SK-N-SH (cell line): ENCODE measurements around the gene BARX1. TPM values are rescaled to one million over a fixed set of nuclear protein-coding genes. Genes with fewer than 3 reads are reported as not detected.
A peak's percentile ranks its signal among the peaks of the same experiment; 100 is the strongest.

Experiments used
- CTCF ChIA-PET: fragments of 300-600, 350-600 bp; formaldehyde crosslinking; extraction: SDS; loops from one replicate; lab custom pipeline; 2021; lab: Yijun Ruan, JAX
- POLR2A ChIA-PET: fragments of 350-600 bp; sonication (Branson Sonifier 250); formaldehyde crosslinking; extraction: SDS; loops from one replicate; lab custom pipeline; 2020; ENCODE audit warnings: antibody characterized with exemption, inconsistent platforms; lab: Yijun Ruan, JAX
- DNase-seq: peaks from one replicate; pipeline ENCODE4 v3.0.0; 2012
- H2AFZ ChIP-seq: fragments of 200-600 bp; sonication (generic); 2 replicates; pipeline ENCODE4 v1.8.1; 2016; ENCODE audit warnings: antibody characterized with exemption, mild to moderate bottlenecking, low read depth
- H3F3A ChIP-seq: fragments of 200-600 bp; sonication (generic); replicated peaks from 2 replicates; pipeline ENCODE3; 2016; ENCODE audit warnings: antibody characterized with exemption, mild to moderate bottlenecking; ENCODE audit not compliant: insufficient read depth
- H3K27ac ChIP-seq, 2 experiments: fragments of 200-500 bp in 1 of 2; fragments of 200-600 bp in 1 of 2; sonication (Bioruptor generic) in 1 of 2; sonication (generic), shearing (Covaris generic) in 1 of 2; 2 replicates each; pipeline versions ENCODE4 v1.5.1 to v1.6.1; 2014 to 2016; ENCODE audit warnings: low read depth in 2 of 2, inconsistent platforms in 1 of 2, low read length in 1 of 2, mild to moderate bottlenecking in 1 of 2, mixed read lengths in 1 of 2
- H3K27me3 ChIP-seq: fragments of 200-600 bp; sonication (generic), shearing (Covaris generic); 2 replicates; pipeline ENCODE4 v1.6.1; 2016; ENCODE audit warnings: mixed run types; ENCODE audit not compliant: insufficient read depth
- H3K36me3 ChIP-seq, 2 experiments: fragments of 200-500 bp in 1 of 2; fragments of 200-600 bp in 1 of 2; sonication (Bioruptor generic) in 1 of 2; sonication (generic) in 1 of 2; replicated peaks in 1 of 2; 2 replicates each; pipeline versions ENCODE3 to v1.5.1; 2014 to 2016; ENCODE audit warnings: low read length in 1 of 2, mild to moderate bottlenecking in 1 of 2; ENCODE audit not compliant: insufficient read depth in 2 of 2, control insufficient read depth in 1 of 2
- H3K4me1 ChIP-seq, 2 experiments: fragments of 200-500 bp in 1 of 2; fragments of 200-600 bp in 1 of 2; sonication (Bioruptor generic) in 1 of 2; sonication (generic), shearing (Covaris generic) in 1 of 2; 2 replicates each; pipeline versions ENCODE4 v1.5.1 to v1.6.1; 2014 to 2016; ENCODE audit warnings: low read depth in 1 of 2, low read length in 1 of 2, mixed run types in 1 of 2; ENCODE audit not compliant: insufficient read depth in 2 of 2, control insufficient read depth in 1 of 2
- H3K4me2 ChIP-seq: fragments of 200-600 bp; sonication (generic), shearing (Covaris generic); 2 replicates; pipeline ENCODE4 v1.6.1; 2017; ENCODE audit warnings: mixed run types
- H3K4me3 ChIP-seq, 2 experiments: fragments of 200-500 bp in 1 of 2; fragments of 200-600 bp in 1 of 2; sonication (Bioruptor generic) in 1 of 2; sonication (generic), shearing (Covaris generic) in 1 of 2; 2 replicates each; pipeline versions ENCODE4 v1.5.1 to v1.8.1; 2014 to 2016; ENCODE audit warnings: low read depth in 2 of 2, inconsistent platforms in 1 of 2, low read length in 1 of 2, mild to moderate bottlenecking in 1 of 2, mixed read lengths in 1 of 2, moderate library complexity in 1 of 2
- H3K79me2 ChIP-seq: fragments of 200-600 bp; sonication (generic); 2 replicates; pipeline ENCODE4 v1.8.1; 2017; ENCODE audit warnings: mild to moderate bottlenecking; ENCODE audit not compliant: insufficient read depth
- H3K9ac ChIP-seq: fragments of 200-600 bp; sonication (generic); 2 replicates; pipeline ENCODE4 v1.6.1; 2017; ENCODE audit warnings: mixed run types
- H3K9me2 ChIP-seq: fragments of 200-600 bp; sonication (generic); 2 replicates; pipeline ENCODE4 v1.6.1; 2017; ENCODE audit warnings: mixed run types
- H3K9me3 ChIP-seq: fragments of 200-600 bp; sonication (generic); 2 replicates; pipeline ENCODE4 v1.6.1; 2017; ENCODE audit warnings: mixed run types, mild to moderate bottlenecking, moderate library complexity
- H4K20me1 ChIP-seq: fragments of 200-600 bp; sonication (generic); 2 replicates; pipeline ENCODE4 v1.6.1; 2017; ENCODE audit warnings: mild to moderate bottlenecking, mixed run types; ENCODE audit not compliant: insufficient read depth
- FOXJ3 ChIP-seq: sonication (generic); formaldehyde crosslinking; IDR thresholded peaks from 2 replicates; pipeline ENCODE4 v1.5.1; 2020; ENCODE audit warnings: mild to moderate bottlenecking, missing genetic modification reagents
- GABPA ChIP-seq: IDR thresholded peaks from 2 replicates; pipeline ENCODE4 v1.4.0; 2012; ENCODE audit warnings: low read depth, mild to moderate bottlenecking
- MEF2A ChIP-seq: IDR thresholded peaks from 2 replicates; pipeline ENCODE4 v1.4.0; 2012; ENCODE audit warnings: low read depth, borderline replicate concordance
- NFIC ChIP-seq: IDR thresholded peaks from 2 replicates; pipeline ENCODE4 v1.4.0; 2012; ENCODE audit warnings: borderline replicate concordance
- PBX3 ChIP-seq: IDR thresholded peaks from 2 replicates; pipeline ENCODE4; 2012
- POLR2AphosphoS5 ChIP-seq: IDR thresholded peaks from 2 replicates; pipeline ENCODE4 v1.6.1; 2012; ENCODE audit warnings: low read depth, low read length
- RCOR1 ChIP-seq: fragments of 150-350 bp; IDR thresholded peaks from 2 replicates; pipeline ENCODE4 v1.6.1; 2017; ENCODE audit warnings: antibody characterized with exemption, low read length
- SIN3A ChIP-seq: IDR thresholded peaks from 2 replicates; pipeline ENCODE4 v1.6.1; 2012; ENCODE audit warnings: low read depth, mild to moderate bottlenecking, low read length, moderate library complexity, borderline replicate concordance
- SMC3 ChIP-seq: IDR thresholded peaks from 2 replicates; pipeline ENCODE4 v1.6.1; 2012; ENCODE audit warnings: low read depth, low read length, improper control_type of control experiment
- TCF12 ChIP-seq: IDR thresholded peaks from 2 replicates; pipeline ENCODE4 v1.4.0; 2012
- YY1 ChIP-seq: IDR thresholded peaks from 2 replicates; pipeline ENCODE4 v1.4.0; 2012; ENCODE audit warnings: low read depth, mild to moderate bottlenecking
- ZBTB33 ChIP-seq: IDR thresholded peaks from 2 replicates; pipeline ENCODE4 v1.4.0; 2012; ENCODE audit warnings: low read depth, borderline replicate concordance
- WGBS: methylation state at CpG from one replicate; pipeline ENCODE4 v1.1.6; 2017; ENCODE audit warnings: low lambda C conversion rate; 5-methylcytosine and 5-hydroxymethylcytosine counted together
- polyA plus RNA-seq, 3 experiments: library from polyadenylated mRNA; depleted of rRNA; stranded (reverse); fragments of >200 nt; gene quantifications; 2 replicates each; pipeline ENCODE4 v1.2.3, GENCODE V29; 2012
- TF ChIP-seq, protein P1 (sequence below): IDR thresholded peaks from 2 replicates; pipeline ENCODE4 v1.4.0; 2012; ENCODE audit warnings: low read depth, borderline replicate concordance
- TF ChIP-seq, protein P2 (sequence below): fragments of 150-350 bp; IDR thresholded peaks from 2 replicates; pipeline ENCODE4 v1.6.1; 2016; ENCODE audit warnings: mild to moderate bottlenecking, low read depth, low read length
- TF ChIP-seq, protein P3 (sequence below): IDR thresholded peaks from 2 replicates; pipeline ENCODE4 v1.4.0; 2012; ENCODE audit warnings: low read depth

BARX1 gene, protein sequence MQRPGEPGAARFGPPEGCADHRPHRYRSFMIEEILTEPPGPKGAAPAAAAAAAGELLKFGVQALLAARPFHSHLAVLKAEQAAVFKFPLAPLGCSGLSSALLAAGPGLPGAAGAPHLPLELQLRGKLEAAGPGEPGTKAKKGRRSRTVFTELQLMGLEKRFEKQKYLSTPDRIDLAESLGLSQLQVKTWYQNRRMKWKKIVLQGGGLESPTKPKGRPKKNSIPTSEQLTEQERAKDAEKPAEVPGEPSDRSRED
- not detected in 2 replicates for polyA plus RNA-seq (2012; rRNA removed)
- polyA plus RNA-seq (2012; cell fraction: cytosol; rRNA removed) = not detected in 2 replicates
- polyA plus RNA-seq (2012; cell fraction: nucleus; rRNA removed) = not detected in 2 replicates

DNA sequence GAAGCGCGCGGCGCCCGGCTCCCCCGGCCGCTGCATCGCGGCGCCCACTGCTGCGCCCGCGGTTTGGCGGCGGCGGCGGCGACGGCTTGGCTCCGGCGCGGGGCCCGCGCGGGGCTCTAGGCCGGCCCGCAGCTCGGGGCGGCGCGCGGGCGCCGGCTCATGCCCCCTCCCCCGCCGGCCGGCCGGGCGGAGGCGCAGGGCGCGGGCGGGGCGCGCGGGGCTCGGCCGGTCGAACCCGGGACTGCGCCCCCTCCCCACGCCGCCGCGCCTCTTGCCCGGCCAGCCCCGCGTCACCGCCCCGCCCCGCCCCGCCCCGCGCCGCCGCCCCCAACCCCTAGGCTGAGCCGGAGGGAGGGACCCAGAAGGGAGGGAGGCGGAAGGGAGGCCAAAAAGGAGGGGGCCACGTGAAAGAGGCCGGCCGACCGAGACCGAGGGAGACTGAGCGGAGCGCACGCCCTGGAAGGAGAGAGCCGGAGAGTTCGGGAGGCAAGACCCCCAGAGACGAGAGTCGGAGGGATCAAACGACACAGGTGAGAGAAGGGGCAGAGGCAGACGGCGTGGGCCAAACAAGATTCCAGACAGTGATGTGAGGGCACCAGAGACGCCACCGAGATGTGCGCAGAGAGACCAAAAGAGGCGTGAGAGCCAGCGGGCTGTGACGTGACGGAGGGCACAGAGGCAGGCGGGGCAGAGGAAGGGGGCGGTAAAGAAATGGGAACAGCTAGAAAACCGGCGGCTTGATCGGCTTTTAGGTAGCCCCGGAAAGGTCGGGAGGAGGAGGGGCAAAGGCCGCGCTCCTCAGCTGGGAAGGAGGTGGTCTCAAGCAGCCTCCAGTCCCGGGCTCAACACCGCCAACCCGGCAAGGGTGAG is at the start of gene BARX1:
BARX1 (minus strand) TSS at position 245 of the 870 bp plus-strand sequence; CDS start at position 36, 209 bp downstream.
- Histone ChIP-seq H3K9ac (no peak within 1 kb of the TSS), H3K27me3 (peaks cover 93% of the 10 kb centered on the region), H3K79me2 (no peaks in the 10 kb centered on the region), H3K4me2 (no peak within 1 kb of the TSS; the same call in 1 of the 2 replicates), H3F3A (no peaks in the 10 kb centered on the region), H4K20me1 (no peaks in the 10 kb centered on the region), H3K9me2 (no peaks in the 10 kb centered on the region), H3K4me1 (peaks cover 0 to 18% of the 10 kb centered on the region in 2 experiments; a peak in 1 of 4 replicates), H2AFZ (no peak within 1 kb of the TSS), H3K36me3 (no peaks in the 10 kb centered on the region), H3K27ac (no peak within 1 kb of the TSS), H3K4me3 (no peak within 1 kb of the TSS), H3K9me3 (no peaks in the 10 kb centered on the region)
- peak; percentile 58 for DNase-seq
- WGBS = 3% methylated on average over 34 of the region's 102 CpGs
- TF ChIP-seq, protein P1, sequence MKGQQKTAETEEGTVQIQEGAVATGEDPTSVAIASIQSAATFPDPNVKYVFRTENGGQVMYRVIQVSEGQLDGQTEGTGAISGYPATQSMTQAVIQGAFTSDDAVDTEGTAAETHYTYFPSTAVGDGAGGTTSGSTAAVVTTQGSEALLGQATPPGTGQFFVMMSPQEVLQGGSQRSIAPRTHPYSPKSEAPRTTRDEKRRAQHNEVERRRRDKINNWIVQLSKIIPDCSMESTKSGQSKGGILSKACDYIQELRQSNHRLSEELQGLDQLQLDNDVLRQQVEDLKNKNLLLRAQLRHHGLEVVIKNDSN = no peak
- TF ChIP-seq SMC3 (no peak), MEF2A (no peak), ZBTB33 (no peak), GABPA (no peak), RCOR1 (no peak), NFIC (no peak), POLR2AphosphoS5 (no peak), SIN3A (no peak), YY1 (no peak), PBX3 (no peak), TCF12 (no peak), FOXJ3 (CRISPR knock-in tag) (no peak)
- TF ChIP-seq, protein P2, sequence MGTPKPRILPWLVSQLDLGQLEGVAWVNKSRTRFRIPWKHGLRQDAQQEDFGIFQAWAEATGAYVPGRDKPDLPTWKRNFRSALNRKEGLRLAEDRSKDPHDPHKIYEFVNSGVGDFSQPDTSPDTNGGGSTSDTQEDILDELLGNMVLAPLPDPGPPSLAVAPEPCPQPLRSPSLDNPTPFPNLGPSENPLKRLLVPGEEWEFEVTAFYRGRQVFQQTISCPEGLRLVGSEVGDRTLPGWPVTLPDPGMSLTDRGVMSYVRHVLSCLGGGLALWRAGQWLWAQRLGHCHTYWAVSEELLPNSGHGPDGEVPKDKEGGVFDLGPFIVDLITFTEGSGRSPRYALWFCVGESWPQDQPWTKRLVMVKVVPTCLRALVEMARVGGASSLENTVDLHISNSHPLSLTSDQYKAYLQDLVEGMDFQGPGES = no peak
- TF ChIP-seq, protein P3, sequence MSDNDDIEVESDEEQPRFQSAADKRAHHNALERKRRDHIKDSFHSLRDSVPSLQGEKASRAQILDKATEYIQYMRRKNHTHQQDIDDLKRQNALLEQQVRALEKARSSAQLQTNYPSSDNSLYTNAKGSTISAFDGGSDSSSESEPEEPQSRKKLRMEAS = no peak
- CTCF ChIA-PET = interaction anchor here (1.0 to 9.3 kb wide), 3 partner anchors 7 to 273 kb away, joined by 3 to 69 read pairs (median 15); no protein-coding TSS in a partner anchor
- POLR2A ChIA-PET = no interaction called here
